Activated CD4-positive, alpha-beta T cell treated with anti-CD3 and anti-CD28 coated beads for 4 hours (primary cell): Measurements from ENCODE around the gene SIGLEC6.
A peak's percentile ranks its signal among the peaks of the same experiment; 100 is the strongest.

Experiments
- DNase-seq, 2 donors: peaks; one replicate each; pipeline ENCODE4 v3.0.0-alpha.2; 2020

Gene SIGLEC6

GRCh38 chr19:51548213-51548651, 16.8 kb upstream of the SIGLEC6 start:
- no peak for DNase-seq

GRCh38 chr19:51547397-51548212, 16.1 kb upstream of the SIGLEC6 start:
- no peak for DNase-seq

- DNase-seq, result no peak
Observed at GRCh38 chr19:51546650-51547396, 15.4 kb upstream of the SIGLEC6 start.

DNA sequence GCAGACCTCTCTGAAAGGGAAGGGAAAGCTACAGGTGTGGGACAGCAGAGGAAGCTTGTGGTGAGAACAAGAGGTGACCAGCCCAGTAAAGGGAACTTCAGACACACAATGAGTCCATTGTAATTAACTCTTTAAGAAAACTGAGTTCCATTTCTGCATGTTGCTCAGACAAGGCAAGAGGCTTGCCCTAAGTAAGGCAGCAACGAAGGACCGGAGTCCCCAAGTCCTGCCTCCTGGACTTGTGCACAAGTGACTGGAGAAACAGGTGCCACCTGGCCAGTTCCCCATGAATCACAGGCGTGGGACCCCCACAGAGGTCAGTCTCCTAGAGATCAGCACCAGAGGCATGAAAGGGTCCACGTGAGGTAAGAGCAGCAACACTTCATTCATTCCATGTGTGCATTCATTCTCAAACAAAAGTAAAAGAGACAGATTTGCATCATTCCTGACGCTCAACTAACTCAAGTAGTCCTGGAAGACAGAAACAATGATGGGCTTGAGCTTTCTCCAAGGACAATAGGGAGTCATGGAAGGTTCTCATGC, 14.7 kb upstream of the SIGLEC6 start:
- no peak for DNase-seq

GRCh38 chr19:51544038-51544437, 12.6 kb upstream of the SIGLEC6 start:
- DNase-seq, result no peak

- DNase-seq, result no peak
Observed at GRCh38 chr19:51542699-51543098, 11.2 kb upstream of the SIGLEC6 start.

- no peak for DNase-seq
Observed at GRCh38 chr19:51541458-51542357, 10.2 kb upstream of the SIGLEC6 start.

DNA sequence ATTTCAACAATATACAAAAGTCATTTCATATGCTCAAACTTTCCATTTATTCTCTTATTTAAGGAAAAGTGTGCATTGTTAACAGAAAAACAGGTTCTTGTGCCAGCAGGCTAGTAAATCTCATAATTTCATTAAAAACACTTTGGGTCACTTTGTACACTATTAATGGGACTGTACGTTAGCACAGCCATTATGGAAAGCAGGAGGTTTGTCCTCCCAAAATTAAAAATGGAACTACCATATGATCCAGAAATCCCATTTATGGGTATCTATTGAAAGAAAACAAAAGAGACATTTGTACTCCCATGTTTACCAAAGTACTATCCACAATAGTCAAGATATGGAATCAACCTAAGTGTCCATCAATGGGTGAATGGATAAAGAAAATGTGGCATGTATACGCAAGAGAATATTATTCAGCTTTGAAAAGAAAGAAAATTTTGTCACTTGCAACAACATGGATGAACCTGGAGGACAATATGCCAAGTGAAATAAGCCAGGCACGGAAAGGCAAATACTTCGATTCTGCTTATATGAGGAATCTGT, 8.4 kb upstream of the SIGLEC6 start:
- DNase-seq, result no peak

GRCh38 chr19:51535535-51535934, 4.1 kb upstream of the SIGLEC6 start:
- DNase-seq, result no peak

- DNase-seq, result no peak
Observed at GRCh38 chr19:51530616-51531015, 854 bp downstream of the SIGLEC6 start.

GRCh38 chr19:51529301-51529700, 2.2 kb downstream of the SIGLEC6 start:
- no peak for DNase-seq

DNA sequence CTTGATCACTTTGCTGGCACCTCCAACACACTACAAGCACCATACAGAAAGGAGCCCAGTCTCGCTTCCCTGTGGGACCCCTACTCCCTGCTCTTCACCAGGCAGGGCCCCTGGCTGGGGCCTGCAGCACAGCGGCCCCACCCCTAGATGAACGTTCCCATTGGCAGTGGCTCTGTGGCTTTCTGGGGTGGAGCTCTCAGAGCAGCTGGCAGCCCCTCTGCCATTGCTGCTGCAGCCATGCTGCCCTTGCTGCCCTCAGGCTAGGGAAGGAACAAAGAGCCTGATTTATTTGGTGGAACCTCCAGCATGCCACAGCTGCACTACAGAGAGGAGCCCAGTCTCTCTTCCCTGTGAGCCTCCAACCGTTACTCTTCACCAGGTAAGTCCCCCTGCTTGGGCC, 5.8 kb downstream of the SIGLEC6 start:
- no peak for DNase-seq

GRCh38 chr19:51524666-51525264, 6.7 kb downstream of the SIGLEC6 start:
- DNase-seq, result no peak

- DNase-seq, result no peak
Observed at GRCh38 chr19:51521781-51522180, 9.7 kb downstream of the SIGLEC6 start.

DNA sequence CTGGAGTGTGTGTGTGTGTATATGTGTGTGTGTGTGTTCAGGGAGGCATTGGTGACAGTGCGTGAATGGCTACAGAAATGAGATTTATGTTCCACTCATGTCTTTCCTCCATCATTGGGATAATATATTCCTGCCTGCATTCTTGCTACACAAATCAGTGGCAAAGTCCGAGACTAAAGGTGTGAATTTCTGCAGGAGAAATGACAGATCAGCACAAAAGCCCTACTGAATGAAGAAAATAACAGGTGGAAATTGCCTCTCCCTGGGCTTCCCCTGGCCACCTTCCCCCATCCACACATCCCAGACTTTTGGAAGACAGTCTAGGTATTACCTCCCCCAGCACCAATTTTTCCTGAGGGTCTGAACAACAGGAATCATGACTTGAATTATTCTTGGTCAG, 10.1 kb downstream of the SIGLEC6 start:
- DNase-seq, result no peak

DNA sequence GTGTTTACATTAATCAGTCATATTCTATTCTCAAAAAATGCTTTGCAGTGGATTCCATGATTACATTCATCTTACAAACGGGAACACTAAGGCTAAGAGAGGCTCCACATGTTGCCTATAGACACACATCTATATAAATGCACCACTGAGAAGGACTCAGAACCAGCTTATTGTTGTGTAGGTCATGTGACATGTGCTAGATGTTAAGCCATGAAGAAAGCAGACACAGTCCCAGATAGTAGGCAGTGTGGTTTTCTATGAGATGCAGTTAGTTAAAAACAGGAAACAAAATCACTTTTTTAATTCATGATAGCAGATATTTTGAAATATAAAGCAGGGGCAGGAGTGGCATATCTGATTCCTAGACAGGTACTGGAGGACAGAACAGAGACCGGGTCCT, 10.7 kb downstream of the SIGLEC6 start:
- DNase-seq, result no peak

DNA sequence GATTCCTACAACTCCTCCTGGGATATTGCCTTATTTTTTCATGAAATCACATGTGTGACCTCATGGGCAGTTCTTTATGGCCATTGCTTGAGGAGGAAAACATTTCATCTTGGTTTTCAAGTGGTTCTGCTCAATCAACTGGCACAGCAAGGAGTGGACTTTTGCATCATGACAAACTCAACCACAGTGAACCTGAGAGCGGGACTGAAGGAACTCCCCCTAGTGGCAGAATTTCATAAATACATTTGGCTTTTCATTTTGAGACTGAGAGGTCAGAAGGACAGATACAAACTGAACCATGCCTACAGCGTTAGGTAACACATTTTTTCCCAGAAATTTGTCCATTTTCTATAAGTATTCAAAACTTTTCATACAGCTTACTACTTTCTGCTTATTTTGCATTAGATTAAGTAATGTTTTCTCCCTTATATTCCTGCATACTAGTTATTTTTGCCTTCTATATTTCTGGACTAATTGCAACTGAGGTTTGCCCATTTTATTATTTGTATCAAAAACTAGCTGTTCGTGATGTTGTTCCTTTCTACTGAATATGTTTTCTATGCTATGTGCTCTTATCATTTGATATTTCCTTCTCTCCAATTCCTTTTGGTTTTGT, 16.5 kb downstream of the SIGLEC6 start:
- peak; percentile 13 to 24 for DNase-seq

- no peak for DNase-seq
Observed at GRCh38 chr19:51513968-51514367, 17.5 kb downstream of the SIGLEC6 start.

GRCh38 chr19:51511353-51511752, 20.1 kb downstream of the SIGLEC6 start:
- no peak for DNase-seq

GRCh38 chr19:51509823-51510660, 21.4 kb downstream of the SIGLEC6 start:
- DNase-seq, result no peak
